SK-N-SH (cell line): ENCODE results near the gene PLCG1.

Source experiments
- CHD2 ChIP-seq: fragments of 150-350 bp; IDR thresholded peaks from 2 replicates; pipeline ENCODE4 v1.6.1; 2018; ENCODE audit warnings: low read length; ENCODE audit not compliant: partially characterized antibody
- CTCF ChIP-seq: fragments of 200-600 bp; sonication (generic); IDR thresholded peaks from 2 replicates; pipeline ENCODE4 v1.6.1; 2017; ENCODE audit warnings: antibody characterized with exemption, mild to moderate bottlenecking, moderate library complexity
- EP300 ChIP-seq, 2 experiments: IDR thresholded peaks; 2 replicates each; pipeline versions ENCODE4 v1.4.0 to v1.6.1; 2012; ENCODE audit warnings: borderline replicate concordance in 1 of 2, low read depth in 1 of 2, low read length in 1 of 2
- GATA2 ChIP-seq: sonication (generic); formaldehyde crosslinking; IDR thresholded peaks from 2 replicates; pipeline ENCODE4 v1.5.0; 2020; ENCODE audit warnings: mild to moderate bottlenecking, missing genetic modification reagents
- POLR2AphosphoS5 ChIP-seq: IDR thresholded peaks from 2 replicates; pipeline ENCODE4 v1.6.1; 2012; ENCODE audit warnings: low read depth, low read length
- RAD21 ChIP-seq: IDR thresholded peaks from 2 replicates; pipeline ENCODE4 v1.6.1; 2012; ENCODE audit warnings: mild to moderate bottlenecking, low read length
- RFX5 ChIP-seq: IDR thresholded peaks from 2 replicates; pipeline ENCODE4 v1.6.1; 2012; ENCODE audit warnings: mild to moderate bottlenecking, improper control_type of control experiment, low read length
- RXRA ChIP-seq: IDR thresholded peaks from 2 replicates; pipeline ENCODE4 v1.4.0; 2012; ENCODE audit warnings: low read depth, mild to moderate bottlenecking, borderline replicate concordance
- SIN3A ChIP-seq: IDR thresholded peaks from 2 replicates; pipeline ENCODE4 v1.6.1; 2012; ENCODE audit warnings: low read depth, mild to moderate bottlenecking, low read length, moderate library complexity, borderline replicate concordance
- SMC3 ChIP-seq: IDR thresholded peaks from 2 replicates; pipeline ENCODE4 v1.6.1; 2012; ENCODE audit warnings: low read depth, low read length, improper control_type of control experiment
- TF ChIP-seq, protein P1 (sequence below): IDR thresholded peaks from 2 replicates; pipeline ENCODE4 v1.4.0; 2012; ENCODE audit warnings: low read depth

DNA sequence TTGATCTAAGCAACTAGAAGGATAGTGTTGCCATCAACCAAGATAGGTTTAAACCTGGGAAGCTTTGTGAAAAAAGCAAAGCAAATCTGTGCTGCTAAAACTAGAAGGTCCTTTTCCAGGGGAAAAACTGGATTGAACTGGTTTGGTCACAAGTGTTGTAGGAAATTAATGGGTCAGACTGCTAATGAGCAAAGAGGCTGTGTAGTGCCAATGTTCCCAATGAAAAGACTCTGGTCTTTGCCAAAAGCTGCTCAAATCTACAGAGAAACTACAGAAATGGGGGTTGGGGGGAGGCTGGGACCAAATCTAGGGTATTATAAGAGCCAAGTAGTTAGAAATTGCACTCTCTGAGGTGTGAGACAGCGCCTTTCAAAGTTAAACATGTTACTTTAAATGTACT lies 85.0 kb downstream of the PLCG1 start:
- TF ChIP-seq POLR2AphosphoS5: no peak
- TF ChIP-seq SIN3A: no peak
- no peak for TF ChIP-seq CHD2
- TF ChIP-seq CTCF: no peak
- TF ChIP-seq SMC3: no peak
- no peak for TF ChIP-seq RXRA
- TF ChIP-seq, protein P1, sequence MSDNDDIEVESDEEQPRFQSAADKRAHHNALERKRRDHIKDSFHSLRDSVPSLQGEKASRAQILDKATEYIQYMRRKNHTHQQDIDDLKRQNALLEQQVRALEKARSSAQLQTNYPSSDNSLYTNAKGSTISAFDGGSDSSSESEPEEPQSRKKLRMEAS: no peak
- no peak for TF ChIP-seq RFX5
- no peak for TF ChIP-seq RAD21
- TF ChIP-seq GATA2 (CRISPR knock-in tag): no peak
- no peak for TF ChIP-seq EP300 (IDR thresholded peaks at IDR 0.05; ENCODE audit: borderline replicate concordance in 1 of 2, low read depth in 1 of 2, low read length in 1 of 2)
